Activated T-helper 17 cell treated with anti-CD3 and anti-CD28 coated beads, Interleukin-2, amount 50 U/mL, for 72 hours (primary cell): Measurements from ENCODE around the gene LCAT. TPM values are rescaled to one million over a fixed set of nuclear protein-coding genes. Genes with fewer than 3 reads are reported as not detected.
A peak's percentile ranks its signal among the peaks of the same experiment; 100 is the strongest.
"Not testable (repeated sequence)": the region's sequence is repeated elsewhere in the genome, so short reads cannot be mapped to it uniquely, and the experiment has no call there.

ENCODE experiments used
- ATAC-seq: fragments of 150-1000 bp; cut with Tn5 transposase; replicated peaks from 2 replicates; pipeline ENCODE4 v1.10.0; 2021; ENCODE audit warnings: mild to moderate bottlenecking, moderate library complexity
- H3K27ac Mint-ChIP-seq: one replicate; pipeline ENCODE4 v1.8.0; 2022; ENCODE audit warnings: mixed read lengths
- H3K27me3 Mint-ChIP-seq: one replicate; pipeline ENCODE4 v1.8.0; 2022; ENCODE audit warnings: mixed read lengths
- H3K36me3 Mint-ChIP-seq: one replicate; pipeline ENCODE4 v1.8.0; 2022; ENCODE audit warnings: low read depth, mild to moderate bottlenecking, mixed read lengths
- H3K4me1 Mint-ChIP-seq: one replicate; pipeline ENCODE4 v1.8.0; 2022; ENCODE audit warnings: mixed read lengths
- H3K4me3 Mint-ChIP-seq: one replicate; pipeline ENCODE4 v1.8.0; 2022; ENCODE audit warnings: mild to moderate bottlenecking, mixed read lengths
- H3K9me3 Mint-ChIP-seq: one replicate; pipeline ENCODE4 v1.8.0; 2022; ENCODE audit warnings: mixed read lengths
- total RNA-seq, 2 donors: library from RNA; stranded (reverse); gene quantifications; one replicate each; pipeline ENCODE4 v1.2.3, GENCODE V29; 2022

LCAT gene
- total RNA-seq, 2 donors from 2014 or later, result 15.0 to 19.1 TPM

- H3K27ac Mint-ChIP-seq, result peak overlapping the region; percentile 89
- peaks cover 8% of the 10 kb centered on the region for H3K36me3 Mint-ChIP-seq
- peaks cover 14% of the 10 kb centered on the region for H3K4me1 Mint-ChIP-seq
- no peak overlapping the region for H3K4me3 Mint-ChIP-seq
- H3K27me3 Mint-ChIP-seq, result no peaks in the 10 kb centered on the region
- no peak for ATAC-seq
- H3K9me3 Mint-ChIP-seq, result no peaks in the 10 kb centered on the region
Observed at GRCh38 chr16:67922740-67923139, 21.2 kb downstream of the LCAT start.

- peaks cover 20% of the 10 kb centered on the region for H3K4me1 Mint-ChIP-seq
- no peaks in the 10 kb centered on the region for H3K9me3 Mint-ChIP-seq
- H3K4me3 Mint-ChIP-seq, result no peak overlapping the region
- H3K27ac Mint-ChIP-seq, result peak overlapping the region; percentile 89
- ATAC-seq, result no peak
- H3K27me3 Mint-ChIP-seq, result no peaks in the 10 kb centered on the region
- peaks cover 10% of the 10 kb centered on the region for H3K36me3 Mint-ChIP-seq
Observed at GRCh38 chr16:67922221-67922620, 21.7 kb downstream of the LCAT start.

- Mint-ChIP-seq H3K4me3 (no peak overlapping the region), H3K27ac (no peak overlapping the region), H3K27me3 (no peaks in the 10 kb centered on the region), H3K4me1 (peaks cover 21% of the 10 kb centered on the region), H3K36me3 (peaks cover 10% of the 10 kb centered on the region), H3K9me3 (no peaks in the 10 kb centered on the region)
- no peak for ATAC-seq
Observed at GRCh38 chr16:67919622-67920221, 24.2 kb downstream of the LCAT start.

GRCh38 chr16:67917852-67918236 lies 26.1 kb downstream of the LCAT start:
- Mint-ChIP-seq H3K4me1 (peaks cover 21% of the 10 kb centered on the region), H3K4me3 (peak overlapping the region; percentile 54), H3K27me3 (no peaks in the 10 kb centered on the region), H3K9me3 (no peaks in the 10 kb centered on the region), H3K27ac (peak overlapping the region; percentile 88), H3K36me3 (peaks cover 10% of the 10 kb centered on the region)
- peak; percentile 100 for ATAC-seq

GRCh38 chr16:67917140-67917851 lies 26.6 kb downstream of the LCAT start:
- H3K27me3 Mint-ChIP-seq, result no peaks in the 10 kb centered on the region
- no peaks in the 10 kb centered on the region for H3K9me3 Mint-ChIP-seq
- peak overlapping the region; percentile 88 for H3K27ac Mint-ChIP-seq
- peak; percentile 5 for ATAC-seq
- H3K36me3 Mint-ChIP-seq, result peaks cover 10% of the 10 kb centered on the region
- peaks cover 20% of the 10 kb centered on the region for H3K4me1 Mint-ChIP-seq
- H3K4me3 Mint-ChIP-seq, result peak overlapping the region; percentile 54

GRCh38 chr16:67915831-67916723 lies 27.8 kb downstream of the LCAT start:
- H3K4me3 Mint-ChIP-seq, result no peak overlapping the region
- H3K27me3 Mint-ChIP-seq, result no peaks in the 10 kb centered on the region
- peaks cover 12% of the 10 kb centered on the region for H3K4me1 Mint-ChIP-seq
- H3K9me3 Mint-ChIP-seq, result no peaks in the 10 kb centered on the region
- peaks cover 10% of the 10 kb centered on the region for H3K36me3 Mint-ChIP-seq
- H3K27ac Mint-ChIP-seq, result peak overlapping the region; percentile 90
- no peak for ATAC-seq

GRCh38 chr16:67915496-67915769 lies 28.5 kb downstream of the LCAT start:
- H3K9me3 Mint-ChIP-seq, H3K27me3 Mint-ChIP-seq, ATAC-seq, H3K4me3 Mint-ChIP-seq: not testable (repeated sequence)
- Mint-ChIP-seq H3K4me1 (peaks cover 12% of the 10 kb centered on the region), H3K27ac (peak overlapping the region; percentile 90), H3K36me3 (peaks cover 10% of the 10 kb centered on the region)

GRCh38 chr16:67914758-67915495 lies 29.0 kb downstream of the LCAT start:
- Mint-ChIP-seq H3K9me3 (no peaks in the 10 kb centered on the region), H3K4me1 (peaks cover 13% of the 10 kb centered on the region), H3K36me3 (peaks cover 12% of the 10 kb centered on the region), H3K27ac (peak overlapping the region; percentile 27), H3K4me3 (no peak overlapping the region), H3K27me3 (no peaks in the 10 kb centered on the region)
- ATAC-seq, result no peak

GRCh38 chr16:67910158-67910557 lies 33.8 kb downstream of the LCAT start:
- no peak overlapping the region for H3K4me3 Mint-ChIP-seq
- H3K9me3 Mint-ChIP-seq, result no peaks in the 10 kb centered on the region
- ATAC-seq, result peak; percentile 74
- H3K36me3 Mint-ChIP-seq, result peaks cover 8% of the 10 kb centered on the region
- peak overlapping the region; percentile 41 for H3K27ac Mint-ChIP-seq
- H3K27me3 Mint-ChIP-seq, result no peaks in the 10 kb centered on the region
- H3K4me1 Mint-ChIP-seq, result peaks cover 9% of the 10 kb centered on the region

- ATAC-seq, result no peak
- Mint-ChIP-seq H3K4me3 (no peak overlapping the region), H3K27me3 (no peaks in the 10 kb centered on the region), H3K4me1 (peaks cover 12% of the 10 kb centered on the region), H3K27ac (peak overlapping the region; percentile 41), H3K36me3 (peaks cover 8% of the 10 kb centered on the region), H3K9me3 (no peaks in the 10 kb centered on the region)
Observed at GRCh38 chr16:67909056-67909742, 34.7 kb downstream of the LCAT start.

- no peak overlapping the region for H3K4me3 Mint-ChIP-seq
- H3K27me3 Mint-ChIP-seq, result no peaks in the 10 kb centered on the region
- no peak for ATAC-seq
- H3K9me3 Mint-ChIP-seq, result no peaks in the 10 kb centered on the region
- H3K27ac Mint-ChIP-seq, result peak overlapping the region; percentile 73
- H3K4me1 Mint-ChIP-seq, result peaks cover 12% of the 10 kb centered on the region
- H3K36me3 Mint-ChIP-seq, result peaks cover 21% of the 10 kb centered on the region
Observed at GRCh38 chr16:67907397-67908180, 36.3 kb downstream of the LCAT start.

- Mint-ChIP-seq H3K4me1 (peaks cover 10% of the 10 kb centered on the region), H3K36me3 (peaks cover 13% of the 10 kb centered on the region), H3K27me3 (no peaks in the 10 kb centered on the region), H3K9me3 (no peaks in the 10 kb centered on the region), H3K4me3 (no peak overlapping the region), H3K27ac (peak overlapping the region; percentile 35)
- ATAC-seq, result no peak
Observed at GRCh38 chr16:67902831-67903230, 41.1 kb downstream of the LCAT start.

- Mint-ChIP-seq H3K9me3 (no peaks in the 10 kb centered on the region), H3K4me1 (peaks cover 15% of the 10 kb centered on the region), H3K4me3 (no peak overlapping the region), H3K27me3 (no peaks in the 10 kb centered on the region), H3K36me3 (peaks cover 13% of the 10 kb centered on the region), H3K27ac (no peak overlapping the region)
- ATAC-seq, result no peak
Observed at GRCh38 chr16:67901734-67902133, 42.2 kb downstream of the LCAT start.
